MM.1S (cell line): ENCODE data around the gene ATP13A2.

Experiments used
- CTCF ChIP-seq: fragments of 300-600 bp; sonication (generic); IDR thresholded peaks from 2 replicates; pipeline ENCODE4 v1.5.1; 2016; ENCODE audit warnings: antibody characterized with exemption, low read length, mixed read lengths
- EZH2 ChIP-seq: fragments of 300-600 bp; sonication (generic); optimal IDR thresholded peaks from 2 replicates; pipeline ENCODE3; 2017; ENCODE audit warnings: low read depth, mild to moderate bottlenecking, antibody characterized with exemption, low read length, mixed read lengths
- EZH2phosphoT487 ChIP-seq: fragments of 300-600 bp; sonication (generic); IDR thresholded peaks from 2 replicates; pipeline ENCODE4 v1.6.1; 2018; ENCODE audit warnings: antibody characterized with exemption, low read length

GRCh38 chr1:17032741-17033140, 21.0 kb upstream of the ATP13A2 start:
- TF ChIP-seq CTCF (no peak), EZH2 (no peak), EZH2phosphoT487 (no peak)
